Spleen (tissue), 7 donors: ENCODE measurements around the gene MAMDC2.

Experiments
- CTCF ChIP-seq, 11 experiments: fragments of 200-600 bp in 7 of 11; fragments of 450-650 bp in 4 of 11; sonication (generic) in 4 of 11; IDR thresholded peaks in 8 of 11; conservative IDR thresholded peaks in 3 of 11; 1 replicate in 7 of 11; 2 replicates in 4 of 11; pipeline versions ENCODE4 v1.4.0 to v1.8.0; 2016 to 2021; ENCODE audit warnings: antibody characterized with exemption in 11 of 11, inconsistent platforms in 4 of 11, mild to moderate bottlenecking in 1 of 11
- POLR2A ChIP-seq, 3 donors: fragments of 450-650 bp; IDR thresholded peaks; one replicate each; pipeline ENCODE4 v1.5.1; 2017; ENCODE audit warnings: antibody characterized with exemption in 3 of 3, mild to moderate bottlenecking in 1 of 3
- POLR2AphosphoS5 ChIP-seq, 3 donors: sonication (generic); formaldehyde crosslinking; IDR thresholded peaks; one replicate each; pipeline ENCODE4 v1.5.1; 2017; ENCODE audit warnings: antibody characterized with exemption in 3 of 3
- donor health status: DM: no; HTN: no; CAD: no; lungs with moderate emphysema.
- donor health status: DM: no; HTN: no; CAD: no.
- donor health status: DM: no; HTN: no; CAD: no.

- TF ChIP-seq CTCF (IDR thresholded peaks at IDR 0.05 in 8 of 11, conservative IDR thresholded peaks at IDR 0.05 in 3 of 11) (no peak), POLR2A (IDR thresholded peaks at IDR 0.05) (no peak), POLR2AphosphoS5 (IDR thresholded peaks at IDR 0.05) (no peak)
Observed at GRCh38 chr9:70020217-70020616, 23.4 kb upstream of the MAMDC2 start.
